Erythroblast (primary cell): ENCODE measurements around the gene C1QTNF1.

Source experiments
- DNase-seq, 2 experiments: peaks; one replicate each; lab custom pipeline; 2025; lab: John Stamatoyannopoulos, UW
- GATA1 ChIP-seq: IDR thresholded peaks from 2 replicates; pipeline ENCODE4 v1.6.1; 2011; ENCODE audit warnings: low read depth, mild to moderate bottlenecking, control low read depth, low read length, moderate library complexity
- POLR2A ChIP-seq: IDR thresholded peaks from 2 replicates; pipeline ENCODE4 v1.6.1; 2011; ENCODE audit warnings: mild to moderate bottlenecking, low read length

C1QTNF1 gene

DNA sequence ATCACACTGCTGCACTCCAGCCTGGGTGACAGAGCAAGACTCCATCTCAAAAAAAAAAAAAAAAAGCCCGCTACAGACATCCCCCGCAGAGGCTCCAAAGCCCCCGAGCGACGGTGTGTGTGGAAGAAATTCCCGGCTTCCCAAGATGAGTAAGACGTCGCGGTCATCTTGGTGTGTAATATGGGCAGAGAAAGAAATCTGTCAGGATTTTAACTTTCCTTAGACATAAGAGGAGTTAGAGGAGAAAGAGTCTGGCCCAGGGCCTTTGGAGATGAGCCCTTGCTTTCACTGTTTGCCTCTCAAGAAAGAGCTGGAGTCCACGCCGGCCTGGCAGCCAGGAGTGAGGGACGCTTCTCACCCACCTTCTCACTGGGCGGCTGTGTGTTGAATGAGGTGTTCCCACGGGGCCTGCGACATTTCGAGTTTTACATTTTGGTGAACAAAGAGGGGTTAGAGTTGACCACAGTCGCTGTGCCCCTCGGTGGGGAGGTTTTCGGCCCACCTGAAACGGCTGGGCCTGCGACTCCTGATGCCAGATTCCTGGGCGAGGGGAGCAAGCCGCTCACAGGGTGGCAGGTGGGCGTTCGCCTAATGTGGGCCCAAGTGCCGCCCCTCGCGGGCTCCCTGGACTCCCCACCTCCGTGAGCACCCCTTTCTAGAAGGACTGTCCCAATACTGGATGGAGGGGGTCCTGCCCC is 17.9 kb downstream of the C1QTNF1 start:
- DNase-seq, result no peak
- TF ChIP-seq POLR2A (no peak), GATA1 (no peak)

DNA sequence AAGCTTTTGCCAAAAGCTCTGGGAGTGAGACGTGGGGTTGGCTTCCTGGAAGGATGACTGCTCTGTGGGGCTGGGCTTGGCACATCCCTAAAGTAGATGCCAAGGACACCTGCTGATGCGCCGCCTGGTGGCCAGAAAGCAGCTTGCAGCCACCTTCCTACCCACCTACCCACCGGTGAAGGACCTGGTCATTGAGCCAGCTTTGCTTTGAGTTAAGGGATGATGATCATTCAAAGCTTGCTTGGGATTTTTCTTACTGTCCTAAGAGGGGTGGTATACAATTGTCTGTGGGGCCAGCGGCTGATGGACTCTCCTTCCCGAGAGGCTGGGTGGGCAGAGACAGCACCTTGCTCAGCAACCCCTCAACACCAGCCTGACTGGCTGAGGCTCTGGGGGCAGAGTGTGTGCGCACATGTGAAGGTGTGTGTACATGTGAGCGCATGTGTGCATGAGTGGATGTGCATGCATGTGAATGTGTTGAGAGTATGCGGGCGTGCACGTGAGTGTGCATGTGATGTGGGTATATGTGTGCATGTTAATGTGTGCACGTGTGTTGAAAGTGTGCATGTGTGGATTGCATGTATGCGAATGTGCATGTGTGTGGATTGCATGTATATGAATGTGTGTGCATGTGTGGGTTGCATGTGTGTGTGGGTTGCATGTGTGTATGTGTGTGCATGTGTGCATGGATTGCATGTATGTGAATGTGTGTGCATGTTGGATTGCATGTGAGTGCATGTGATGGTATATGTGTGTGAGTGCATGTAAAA is 18.6 kb downstream of the C1QTNF1 start:
- TF ChIP-seq POLR2A, result no peak
- no peak for TF ChIP-seq GATA1
- DNase-seq, result peak; percentile 52 to 69

DNA sequence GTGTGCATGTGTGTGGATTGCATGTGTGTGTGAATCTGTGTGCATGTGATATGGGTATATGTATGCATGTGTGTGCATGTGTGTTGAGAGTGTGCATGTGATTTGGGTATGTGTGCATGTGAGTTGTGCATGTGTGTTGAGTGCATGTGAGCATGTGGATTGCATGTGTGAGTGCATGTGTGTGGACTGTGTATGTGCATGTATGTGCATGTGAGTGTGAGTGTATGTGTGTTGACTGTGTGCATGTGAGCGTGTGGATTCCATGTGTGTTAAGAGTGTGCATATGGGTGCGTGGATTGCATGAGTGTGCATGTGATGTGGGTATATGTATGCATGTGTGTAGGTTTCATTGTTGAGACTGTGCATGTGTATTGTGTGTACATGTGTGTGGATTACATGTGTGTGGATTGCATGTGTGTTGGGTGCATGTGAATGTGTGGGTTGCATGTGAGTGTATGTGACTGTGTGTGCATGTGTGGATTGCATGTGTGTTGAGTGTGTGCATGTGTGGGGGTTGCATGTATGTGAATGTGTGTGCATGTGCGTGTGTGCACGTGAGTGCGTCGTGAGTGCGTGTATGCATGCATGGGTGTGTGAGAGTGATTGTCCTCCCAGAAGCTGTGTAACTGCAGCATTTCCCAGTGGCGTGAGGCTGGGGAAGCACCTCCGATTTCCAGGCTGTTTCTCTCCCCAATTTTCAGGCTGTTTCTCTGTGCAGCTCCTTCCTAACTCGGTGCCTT is 19.4 kb downstream of the C1QTNF1 start:
- no peak for DNase-seq

DNA sequence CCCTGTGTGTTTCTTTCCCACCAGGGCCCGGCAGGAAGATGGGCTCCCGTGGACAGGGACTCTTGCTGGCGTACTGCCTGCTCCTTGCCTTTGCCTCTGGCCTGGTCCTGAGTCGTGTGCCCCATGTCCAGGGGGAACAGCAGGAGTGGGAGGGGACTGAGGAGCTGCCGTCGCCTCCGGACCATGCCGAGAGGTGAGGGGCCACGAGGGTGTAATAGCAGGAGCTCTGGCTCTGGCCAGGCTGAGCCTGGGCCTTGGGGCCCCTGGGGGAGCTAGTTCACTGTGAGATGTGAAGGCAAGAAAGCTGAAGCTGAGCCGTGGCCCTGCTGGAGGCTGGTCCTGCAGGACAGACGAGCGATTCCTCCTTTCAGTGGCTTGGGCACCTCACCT is 20.0 kb downstream of the C1QTNF1 start:
- no peak for DNase-seq

More for the DNA sequence above, 19.4 kb downstream of the C1QTNF1 start:
- TF ChIP-seq POLR2A, result no peak
- TF ChIP-seq GATA1, result no peak

DNA sequence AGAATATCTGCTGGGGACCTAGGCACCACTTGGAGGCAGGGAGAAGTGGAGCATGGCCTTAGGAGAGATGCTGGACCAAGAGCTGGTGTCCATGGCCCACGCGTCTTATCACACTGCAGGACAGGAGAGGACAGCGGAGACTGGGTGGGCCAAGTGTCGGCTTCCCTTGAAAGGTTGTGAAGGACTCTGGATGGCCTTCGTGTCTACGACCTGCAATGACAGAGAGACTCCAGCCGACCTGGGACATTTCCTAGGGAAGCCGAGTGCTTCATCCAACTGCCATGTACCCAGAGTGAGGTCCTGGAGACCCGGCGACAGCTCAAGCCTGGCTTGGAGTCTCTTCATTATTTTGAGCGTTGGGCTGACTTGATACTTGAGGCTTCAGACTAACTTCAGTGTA is 20.5 kb downstream of the C1QTNF1 start:
- DNase-seq, result no peak
- TF ChIP-seq GATA1 (no peak), POLR2A (no peak)

More for the DNA sequence above, 20.0 kb downstream of the C1QTNF1 start:
- no peak for TF ChIP-seq GATA1
- no peak for TF ChIP-seq POLR2A

GRCh38 chr17:79045001-79045729 is 21.2 kb downstream of the C1QTNF1 start:
- TF ChIP-seq GATA1, result no peak
- no peak for TF ChIP-seq POLR2A
- DNase-seq, result no peak

- DNase-seq, result peak; percentile 58 to 75
- TF ChIP-seq GATA1, result no peak
- no peak for TF ChIP-seq POLR2A
Observed at GRCh38 chr17:79045842-79046196, 21.9 kb downstream of the C1QTNF1 start.

DNA sequence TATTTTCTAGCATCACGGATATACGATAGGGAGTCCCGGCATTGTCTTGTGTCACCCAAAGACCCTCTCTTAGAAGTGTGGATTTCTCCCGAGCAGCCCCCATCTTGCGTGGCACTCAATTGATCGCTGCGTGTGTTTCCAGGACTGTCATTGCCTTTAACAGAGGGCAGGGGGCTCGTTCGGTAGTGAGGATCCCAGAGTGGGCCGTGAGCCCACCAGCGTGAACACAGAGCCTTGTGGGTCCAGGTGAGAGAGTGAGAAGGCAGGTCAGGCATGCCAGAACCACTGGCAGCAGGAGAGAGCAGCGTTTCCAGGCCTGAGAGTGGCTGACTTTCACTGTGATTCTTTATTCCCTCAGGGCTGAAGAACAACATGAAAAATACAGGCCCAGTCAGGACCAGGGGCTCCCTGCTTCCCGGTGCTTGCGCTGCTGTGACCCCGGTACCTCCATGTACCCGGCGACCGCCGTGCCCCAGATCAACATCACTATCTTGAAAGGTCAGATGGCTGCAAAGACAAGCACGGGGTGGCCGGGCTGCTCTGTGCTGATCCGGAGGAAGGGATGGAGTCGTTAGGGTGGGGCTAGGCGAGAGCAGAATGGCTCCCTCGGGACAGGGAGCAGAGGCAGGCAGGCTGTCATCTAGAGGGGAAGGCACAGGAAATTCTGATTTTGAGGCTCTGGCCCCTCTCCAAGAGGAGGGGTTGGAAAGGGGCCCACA is 22.4 kb downstream of the C1QTNF1 start:
- TF ChIP-seq POLR2A (no peak), GATA1 (no peak)
- DNase-seq, result no peak

DNA sequence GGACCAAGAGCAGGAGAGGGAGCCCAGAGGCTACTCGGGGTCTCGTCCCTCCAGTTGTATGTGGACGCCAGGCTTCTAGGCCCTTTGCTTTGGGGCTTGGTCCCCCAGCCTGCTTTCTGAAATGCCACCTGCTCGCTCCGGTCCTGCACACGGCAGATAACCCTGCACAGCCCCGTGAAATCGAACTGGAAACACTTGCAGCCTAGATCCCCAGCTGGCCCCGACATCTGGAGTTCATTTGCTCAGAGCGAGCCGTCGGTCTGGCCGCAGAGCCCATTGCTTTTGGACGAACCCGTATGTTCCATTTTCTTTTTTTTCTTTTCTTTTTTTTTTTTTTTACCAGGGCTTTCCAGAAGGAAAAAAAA is 22.9 kb downstream of the C1QTNF1 start:
- TF ChIP-seq GATA1, result no peak
- TF ChIP-seq POLR2A, result no peak
- DNase-seq, result no peak

GRCh38 chr17:79047291-79047920 is 23.4 kb downstream of the C1QTNF1 start:
- DNase-seq, result no peak
- no peak for TF ChIP-seq GATA1
- no peak for TF ChIP-seq POLR2A

DNA sequence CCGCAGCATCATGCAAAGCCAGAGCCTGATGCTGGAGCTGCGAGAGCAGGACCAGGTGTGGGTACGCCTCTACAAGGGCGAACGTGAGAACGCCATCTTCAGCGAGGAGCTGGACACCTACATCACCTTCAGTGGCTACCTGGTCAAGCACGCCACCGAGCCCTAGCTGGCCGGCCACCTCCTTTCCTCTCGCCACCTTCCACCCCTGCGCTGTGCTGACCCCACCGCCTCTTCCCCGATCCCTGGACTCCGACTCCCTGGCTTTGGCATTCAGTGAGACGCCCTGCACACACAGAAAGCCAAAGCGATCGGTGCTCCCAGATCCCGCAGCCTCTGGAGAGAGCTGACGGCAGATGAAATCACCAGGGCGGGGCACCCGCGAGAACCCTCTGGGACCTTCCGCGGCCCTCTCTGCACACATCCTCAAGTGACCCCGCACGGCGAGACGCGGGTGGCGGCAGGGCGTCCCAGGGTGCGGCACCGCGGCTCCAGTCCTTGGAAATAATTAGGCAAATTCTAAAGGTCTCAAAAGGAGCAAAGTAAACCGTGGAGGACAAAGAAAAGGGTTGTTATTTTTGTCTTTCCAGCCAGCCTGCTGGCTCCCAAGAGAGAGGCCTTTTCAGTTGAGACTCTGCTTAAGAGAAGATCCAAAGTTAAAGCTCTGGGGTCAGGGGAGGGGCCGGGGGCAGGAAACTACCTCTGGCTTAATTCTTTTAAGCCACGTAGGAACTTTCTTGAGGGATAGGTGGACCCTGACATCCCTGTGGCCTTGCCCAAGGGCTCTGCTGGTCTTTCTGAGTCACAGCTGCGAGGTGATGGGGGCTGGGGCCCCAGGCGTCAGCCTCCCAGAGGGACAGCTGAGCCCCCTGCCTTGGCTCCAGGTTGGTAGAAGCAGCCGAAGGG is 24.2 kb downstream of the C1QTNF1 start:
- no peak for TF ChIP-seq GATA1
- no peak for DNase-seq
